Activated CD8-positive, alpha-beta T cell treated with anti-CD3 and anti-CD28 coated beads, Interleukin-2, amount 10 ng/mL, durations not matched to agents 7 days and 5 days (primary cell): ENCODE data around the gene RNF220. TPM values are rescaled to one million over a fixed set of nuclear protein-coding genes. Genes with fewer than 3 reads are reported as not detected.
"Not testable (repeated sequence)": the region's sequence is repeated elsewhere in the genome, so short reads cannot be mapped to it uniquely, and the experiment has no call there.

Source experiments
- ATAC-seq: fragments of 150-1000 bp; cut with Tn5 transposase; one replicate; pipeline ENCODE4 v1.10.0; 2021; ENCODE audit warnings: moderate library complexity
- CTCF ChIA-PET: fragments of 350-600 bp; sonication (Branson Sonifier 250); formaldehyde crosslinking; loops from one replicate; lab custom pipeline; 2021; ENCODE audit warnings: antibody characterized with exemption; lab: Charles Lee
- POLR2A ChIA-PET: fragments of 350-600 bp; sonication (Branson Sonifier 250); formaldehyde crosslinking; loops from one replicate; lab custom pipeline; 2021; ENCODE audit warnings: antibody characterized with exemption; lab: Charles Lee
- DNase-seq: peaks from one replicate; pipeline ENCODE4 v3.0.0-alpha.2; 2020
- H3K27ac Mint-ChIP-seq: one replicate; pipeline ENCODE4 v1.8.0; 2021; ENCODE audit warnings: mild to moderate bottlenecking, mixed read lengths
- H3K27me3 Mint-ChIP-seq: one replicate; pipeline ENCODE4 v1.8.0; 2021; ENCODE audit warnings: low read depth, mixed read lengths
- H3K36me3 Mint-ChIP-seq: one replicate; pipeline ENCODE4 v1.8.0; 2021; ENCODE audit warnings: low read depth, mixed read lengths
- H3K4me1 Mint-ChIP-seq: one replicate; pipeline ENCODE4 v1.8.0; 2021; ENCODE audit warnings: low read depth, mixed read lengths
- H3K4me3 Mint-ChIP-seq: one replicate; pipeline ENCODE4 v1.8.0; 2021; ENCODE audit warnings: mild to moderate bottlenecking, mixed read lengths
- H3K9me3 Mint-ChIP-seq: one replicate; pipeline ENCODE4 v1.8.0; 2022; ENCODE audit warnings: mixed read lengths; ENCODE audit not compliant: insufficient read depth
- total RNA-seq, 2 experiments: library from RNA; stranded (reverse); gene quantifications; one replicate each; pipeline ENCODE4 v1.2.3, GENCODE V29; 2021

The RNF220 gene
- total RNA-seq, 2 experiments from 2014 or later: 79.5 to 87.2 TPM

- H3K4me3 Mint-ChIP-seq, H3K27me3 Mint-ChIP-seq, H3K9me3 Mint-ChIP-seq, ATAC-seq, H3K27ac Mint-ChIP-seq, POLR2A ChIA-PET, H3K4me1 Mint-ChIP-seq, CTCF ChIA-PET, DNase-seq, H3K36me3 Mint-ChIP-seq: not testable (repeated sequence)
Observed at GRCh38 chr1:44502823-44503222, 97.8 kb downstream of the RNF220 start.

GRCh38 chr1:44503625-44504024, 98.6 kb downstream of the RNF220 start:
- DNase-seq: no peak
- ChIA-PET POLR2A (no interaction called here), CTCF (no interaction called here)
- Mint-ChIP-seq H3K36me3 (no peaks in the 10 kb centered on the region), H3K4me3 (no peak overlapping the region), H3K9me3 (no peaks in the 10 kb centered on the region), H3K4me1 (no peaks in the 10 kb centered on the region), H3K27ac (no peak overlapping the region), H3K27me3 (peaks cover 2% of the 10 kb centered on the region)
- no peak for ATAC-seq

GRCh38 chr1:44505210-44505993, 100.3 kb downstream of the RNF220 start:
- no peaks in the 10 kb centered on the region for H3K4me1 Mint-ChIP-seq
- no peak overlapping the region for H3K4me3 Mint-ChIP-seq
- no peaks in the 10 kb centered on the region for H3K36me3 Mint-ChIP-seq
- ChIA-PET CTCF (no interaction called here), POLR2A (no interaction called here)
- H3K9me3 Mint-ChIP-seq: no peaks in the 10 kb centered on the region
- DNase-seq (no peak), ATAC-seq (no peak)
- H3K27ac Mint-ChIP-seq: no peak overlapping the region
- H3K27me3 Mint-ChIP-seq: peaks cover 2% of the 10 kb centered on the region

GRCh38 chr1:44507490-44508396, 102.7 kb downstream of the RNF220 start:
- ChIA-PET CTCF (no interaction called here), POLR2A (no interaction called here)
- Mint-ChIP-seq H3K4me3 (no peak overlapping the region), H3K27ac (no peak overlapping the region), H3K27me3 (peaks cover 2% of the 10 kb centered on the region), H3K36me3 (no peaks in the 10 kb centered on the region), H3K4me1 (no peaks in the 10 kb centered on the region), H3K9me3 (no peaks in the 10 kb centered on the region)
- DNase-seq (no peak), ATAC-seq (no peak)

GRCh38 chr1:44508397-44508745, 103.3 kb downstream of the RNF220 start:
- Mint-ChIP-seq H3K4me3 (no peak overlapping the region), H3K9me3 (no peaks in the 10 kb centered on the region), H3K27ac (no peak overlapping the region), H3K4me1 (no peaks in the 10 kb centered on the region), H3K36me3 (no peaks in the 10 kb centered on the region), H3K27me3 (peaks cover 2% of the 10 kb centered on the region)
- CTCF ChIA-PET: no interaction called here
- no peak for ATAC-seq
- no peak for DNase-seq
- POLR2A ChIA-PET: no interaction called here

- DNase-seq: no peak
- Mint-ChIP-seq H3K36me3 (no peaks in the 10 kb centered on the region), H3K27ac (no peak overlapping the region), H3K4me1 (no peaks in the 10 kb centered on the region), H3K27me3 (peaks cover 11% of the 10 kb centered on the region), H3K4me3 (no peak overlapping the region), H3K9me3 (no peaks in the 10 kb centered on the region)
- POLR2A ChIA-PET: interaction anchor here (1.6 kb wide), 1 partner anchor 20 kb away, joined by 3 read pairs; no protein-coding TSS in a partner anchor
- ATAC-seq: no peak
- CTCF ChIA-PET: no interaction called here
Observed at GRCh38 chr1:44511363-44511762, 106.3 kb downstream of the RNF220 start.

- POLR2A ChIA-PET: interaction anchor here (1.6 kb wide), 1 partner anchor 20 kb away, joined by 3 read pairs; no protein-coding TSS in a partner anchor
- H3K9me3 Mint-ChIP-seq: no peaks in the 10 kb centered on the region
- CTCF ChIA-PET: no interaction called here
- H3K27ac Mint-ChIP-seq: no peak overlapping the region
- DNase-seq (no peak), ATAC-seq (no peak)
- peaks cover 15% of the 10 kb centered on the region for H3K27me3 Mint-ChIP-seq
- H3K4me3 Mint-ChIP-seq: no peak overlapping the region
- no peaks in the 10 kb centered on the region for H3K36me3 Mint-ChIP-seq
- H3K4me1 Mint-ChIP-seq: no peaks in the 10 kb centered on the region
Observed at GRCh38 chr1:44511769-44512168, 106.7 kb downstream of the RNF220 start.

- Mint-ChIP-seq H3K9me3 (no peaks in the 10 kb centered on the region), H3K27me3 (peaks cover 20% of the 10 kb centered on the region), H3K4me1 (no peaks in the 10 kb centered on the region), H3K4me3 (no peak overlapping the region), H3K27ac (no peak overlapping the region), H3K36me3 (no peaks in the 10 kb centered on the region)
- ChIA-PET CTCF (no interaction called here), POLR2A (interaction anchor here (1.6 kb wide), 1 partner anchor 19 kb away, joined by 3 read pairs; no protein-coding TSS in a partner anchor)
- DNase-seq (no peak), ATAC-seq (no peak)
Observed at GRCh38 chr1:44512313-44512885, 107.3 kb downstream of the RNF220 start.

GRCh38 chr1:44513111-44513510, 108.1 kb downstream of the RNF220 start:
- H3K36me3 Mint-ChIP-seq: no peaks in the 10 kb centered on the region
- POLR2A ChIA-PET: no interaction called here
- H3K27ac Mint-ChIP-seq: no peak overlapping the region
- no peaks in the 10 kb centered on the region for H3K9me3 Mint-ChIP-seq
- DNase-seq (no peak), ATAC-seq (no peak)
- peaks cover 20% of the 10 kb centered on the region for H3K27me3 Mint-ChIP-seq
- H3K4me1 Mint-ChIP-seq: no peaks in the 10 kb centered on the region
- CTCF ChIA-PET: no interaction called here
- no peak overlapping the region for H3K4me3 Mint-ChIP-seq

- H3K27me3 Mint-ChIP-seq: peaks cover 21% of the 10 kb centered on the region
- ChIA-PET POLR2A (no interaction called here), CTCF (no interaction called here)
- DNase-seq: no peak
- H3K27ac Mint-ChIP-seq: no peak overlapping the region
- ATAC-seq: no peak
- H3K36me3 Mint-ChIP-seq: no peaks in the 10 kb centered on the region
- no peaks in the 10 kb centered on the region for H3K9me3 Mint-ChIP-seq
- H3K4me1 Mint-ChIP-seq: no peaks in the 10 kb centered on the region
- H3K4me3 Mint-ChIP-seq: no peak overlapping the region
Observed at GRCh38 chr1:44514673-44515072, 109.6 kb downstream of the RNF220 start.

GRCh38 chr1:44515416-44515815, 110.4 kb downstream of the RNF220 start:
- Mint-ChIP-seq H3K27ac (no peak overlapping the region), H3K9me3 (no peaks in the 10 kb centered on the region), H3K4me1 (no peaks in the 10 kb centered on the region), H3K36me3 (no peaks in the 10 kb centered on the region), H3K27me3 (peaks cover 23% of the 10 kb centered on the region), H3K4me3 (no peak overlapping the region)
- ChIA-PET POLR2A (no interaction called here), CTCF (no interaction called here)
- ATAC-seq (no peak), DNase-seq (no peak)
